ENCODE measurements around the gene HERC6.

GRCh38 chr4:88451205-88451604, 72.6 kb downstream of the HERC6 start:
- TF ChIP-seq CTCF (IDR thresholded peaks at IDR 0.05; ENCODE audit: low read length) (no peak), EZH2 (optimal IDR thresholded peaks at IDR 0.05; ENCODE audit: low read depth, low read length) (no peak), EZH2phosphoT487 (IDR thresholded peaks at IDR 0.05; ENCODE audit: low read length) (no peak)

All from MM.1S (cell line).